HCT116 (cell line): ENCODE data around the gene PAGR1. TPM values are rescaled to one million over a fixed set of nuclear protein-coding genes. Genes with fewer than 3 reads are reported as not detected.

Source experiments
- ATAC-seq: fragments of 200-7000 bp; cut with Tn5 transposase; 2 replicates; pipeline ENCODE4 v1.9.1; 2020; ENCODE audit warnings: mild to moderate bottlenecking, moderate library complexity
- Bru-seq: library from RNA; stranded (reverse); fragments of 400-500 nt; gene quantifications from one replicate; lab custom pipeline; 2021; lab: Mats Ljungman, UMichigan
- BruChase-seq, 2 experiments: library from RNA; stranded (reverse); fragments of 400-500 nt; gene quantifications; one replicate each; lab custom pipeline; 2021; lab: Mats Ljungman, UMichigan
- BruUV-seq: library from RNA; stranded (reverse); fragments of 400-500 nt; replicated peaks from 2 replicates; lab custom pipeline; 2021; lab: Mats Ljungman, UMichigan
- CTCF ChIA-PET: fragments of 300-600 bp; sonication (Branson Sonifier 250); formaldehyde crosslinking; loops from one replicate; lab custom pipeline; 2021; ENCODE audit warnings: antibody characterized with exemption; lab: Charles Lee
- POLR2A ChIA-PET: fragments of 300-600, 350-600 bp; sonication (Branson Sonifier 250); formaldehyde crosslinking; loops from one replicate; lab custom pipeline; 2021; ENCODE audit warnings: antibody characterized with exemption; lab: Charles Lee
- RAD21 ChIA-PET, 2 experiments: fragments of 300-600 bp; sonication (Branson Sonifier 250); formaldehyde crosslinking; loops; one replicate each; lab custom pipeline; 2023; ENCODE audit warnings: low total read pairs in 2 of 2; ENCODE audit not compliant: uncharacterized antibody in 2 of 2, unreplicated experiment in 2 of 2, low non-redundant PET in 1 of 2; lab: Charles Lee
- DNase-seq: peaks from one replicate; pipeline ENCODE4 v3.0.0-alpha.2; 2010; ENCODE audit warnings: low read depth, low spot score
- H2AFZ ChIP-seq: fragments of 200-600 bp; shearing (Covaris generic), sonication (generic); 2 replicates; pipeline ENCODE4 v1.6.1; 2017; ENCODE audit warnings: low read depth, mixed run types, mixed read lengths, antibody characterized with exemption, low read length; ENCODE audit not compliant: poor library complexity, severe bottlenecking
- H3K27ac ChIP-seq: 2 replicates; pipeline ENCODE4 v1.5.1; 2012; ENCODE audit warnings: low read depth, low read length
- H3K27me3 ChIP-seq: fragments of 200-600 bp; sonication (generic); 2 replicates; pipeline ENCODE4 v1.6.1; 2016; ENCODE audit warnings: mixed run types, low read length, mixed read lengths; ENCODE audit not compliant: insufficient read depth
- H3K36me3 ChIP-seq, 2 experiments: fragments of 200-500 bp in 1 of 2; fragments of 200-600 bp in 1 of 2; sonication (Bioruptor generic) in 1 of 2; sonication (generic) in 1 of 2; 2 replicates each; pipeline versions ENCODE4 v1.5.1 to v1.6.1; 2014 to 2016; ENCODE audit warnings: low read length in 2 of 2, inconsistent platforms in 1 of 2, mixed read lengths in 1 of 2, mixed run types in 1 of 2; ENCODE audit not compliant: insufficient read depth in 2 of 2, control insufficient read depth in 1 of 2
- H3K4me1 ChIP-seq, 2 experiments: fragments of 200-600 bp in 1 of 2; sonication (generic) in 1 of 2; 2 replicates each; pipeline versions ENCODE4 v1.5.1 to v1.6.1; 2012 to 2017; ENCODE audit warnings: low read length in 2 of 2, inconsistent platforms in 1 of 2, mild to moderate bottlenecking in 1 of 2, mixed read lengths in 1 of 2, mixed run types in 1 of 2, moderate library complexity in 1 of 2; ENCODE audit not compliant: insufficient read depth in 2 of 2, control insufficient read depth in 1 of 2
- H3K4me2 ChIP-seq: fragments of 200-600 bp; sonication (generic); 2 replicates; pipeline ENCODE4 v1.6.1; 2017; ENCODE audit warnings: mixed run types, low read length, mixed read lengths
- H3K4me3 ChIP-seq, 2 experiments: fragments of 200-600 bp in 1 of 2; sonication (generic) in 1 of 2; replicated peaks in 1 of 2; 2 replicates each; pipeline ENCODE4 v1.5.1; 2011 to 2016; ENCODE audit warnings: low read length in 2 of 2, control low read depth in 1 of 2, low read depth in 1 of 2, mild to moderate bottlenecking in 1 of 2, mixed read lengths in 1 of 2, mixed run types in 1 of 2
- H3K79me2 ChIP-seq: fragments of 200-600 bp; sonication (generic); 2 replicates; pipeline ENCODE4 v1.6.1; 2017; ENCODE audit warnings: mild to moderate bottlenecking, mixed run types, low read length, moderate library complexity, mixed read lengths; ENCODE audit not compliant: insufficient read depth
- H3K9ac ChIP-seq: fragments of 200-600 bp; sonication (generic); 2 replicates; pipeline ENCODE4 v1.6.1; 2016; ENCODE audit warnings: low read length, mixed read lengths
- H3K9me2 ChIP-seq: fragments of 200-600 bp; sonication (generic), shearing (Covaris generic); 2 replicates; pipeline ENCODE4 v1.6.1; 2017; ENCODE audit warnings: mixed run types, mild to moderate bottlenecking, moderate library complexity; ENCODE audit not compliant: insufficient read depth
- H3K9me3 ChIP-seq, 2 experiments: fragments of 200-500 bp in 1 of 2; fragments of 200-600 bp in 1 of 2; sonication (Bioruptor generic) in 1 of 2; sonication (generic) in 1 of 2; 2 replicates each; pipeline ENCODE4 v1.6.1; 2014 to 2017; ENCODE audit warnings: low read length in 2 of 2, mixed read lengths in 2 of 2, inconsistent platforms in 1 of 2, low read depth in 1 of 2, mild to moderate bottlenecking in 1 of 2, mixed run types in 1 of 2, moderate library complexity in 1 of 2; ENCODE audit not compliant: control insufficient read depth in 1 of 2, insufficient read depth in 1 of 2
- H4K20me1 ChIP-seq: fragments of 200-600 bp; sonication (generic), shearing (Covaris generic); 2 replicates; pipeline ENCODE4 v1.6.1; 2017; ENCODE audit warnings: mixed run types, mild to moderate bottlenecking, moderate library complexity; ENCODE audit not compliant: insufficient read depth
- CBX3 ChIP-seq: IDR thresholded peaks from 2 replicates; pipeline ENCODE4 v1.6.1; 2012; ENCODE audit warnings: low read depth
- CTCF ChIP-seq, 3 experiments: fragments of 200-600 bp in 1 of 3; sonication (generic) in 1 of 3; IDR thresholded peaks in 2 of 3; conservative IDR thresholded peaks in 1 of 3; 2 replicates each; pipeline ENCODE4 v1.5.1; 2012 to 2017; ENCODE audit warnings: low read depth in 2 of 3, low read length in 2 of 3, antibody characterized with exemption in 1 of 3, borderline replicate concordance in 1 of 3, control low read depth in 1 of 3, mild to moderate bottlenecking in 1 of 3, mixed read lengths in 1 of 3, mixed run types in 1 of 3, moderate library complexity in 1 of 3; ENCODE audit not compliant: insufficient read depth in 1 of 3
- EGR1 ChIP-seq: IDR thresholded peaks from 2 replicates; pipeline ENCODE4 v1.6.1; 2012; ENCODE audit warnings: low read depth
- EZH2phosphoT487 ChIP-seq: fragments of 200-600 bp; IDR thresholded peaks from 2 replicates; pipeline ENCODE4 v1.6.1; 2018; ENCODE audit warnings: antibody characterized with exemption, borderline replicate concordance
- FOSL1 ChIP-seq: IDR thresholded peaks from 2 replicates; pipeline ENCODE4 v1.6.1; 2012; ENCODE audit warnings: low read depth
- MAX ChIP-seq: IDR thresholded peaks from 2 replicates; pipeline ENCODE4 v1.6.1; 2012
- POLR2A ChIP-seq: IDR thresholded peaks from 2 replicates; pipeline ENCODE4 v1.7.0; 2011; ENCODE audit warnings: borderline replicate concordance; ENCODE audit not compliant: insufficient read depth, insufficient read length; ENCODE audit errors: extremely low read depth
- REST ChIP-seq: IDR thresholded peaks from 2 replicates; pipeline ENCODE4 v1.6.1; 2012; ENCODE audit warnings: low read depth
- SIN3A ChIP-seq: IDR thresholded peaks from 2 replicates; pipeline ENCODE4 v1.6.1; 2012; ENCODE audit warnings: low read depth
- SP1 ChIP-seq: IDR thresholded peaks from 2 replicates; pipeline ENCODE4 v1.6.1; 2012; ENCODE audit warnings: low read depth
- SRF ChIP-seq: IDR thresholded peaks from 2 replicates; pipeline ENCODE4 v1.6.1; 2012; ENCODE audit warnings: low read depth
- TCF7L2 ChIP-seq: IDR thresholded peaks from 2 replicates; pipeline ENCODE4 v1.7.0; 2011; ENCODE audit warnings: borderline replicate concordance, inconsistent platforms; ENCODE audit not compliant: insufficient read depth, insufficient read length; ENCODE audit errors: extremely low read depth
- ZBTB33 ChIP-seq: IDR thresholded peaks from 2 replicates; pipeline ENCODE4 v1.6.1; 2011; ENCODE audit warnings: mild to moderate bottlenecking, low read length, moderate library complexity; ENCODE audit not compliant: insufficient replicate concordance; ENCODE audit errors: extremely low read depth
- ZFX ChIP-seq: fragments of 450-650 bp; IDR thresholded peaks from 2 replicates; pipeline ENCODE4 v1.6.1; 2017
- ZNF274 ChIP-seq: fragments of 200-500 bp; sonication (Bioruptor generic); IDR thresholded peaks from 2 replicates; pipeline ENCODE4 v1.6.1; 2014; ENCODE audit warnings: mild to moderate bottlenecking, low read depth, low read length, inconsistent platforms
- intact Hi-C: fragments of 100-400 bp; cut with micrococcal nuclease; formaldehyde crosslinking; loops from 2 replicates; pipeline ENCODE4 v1.10.0; 2022
- long read RNA-seq: library from polyadenylated mRNA; unstranded; transcript quantifications from one replicate; pipeline ENCODE4 v2.0.0, GENCODE V29; 2021; ENCODE audit not compliant: unreplicated experiment
- polyA plus RNA-seq: library from polyadenylated mRNA; unstranded; fragments of >200 nt; gene quantifications from 2 replicates; pipeline ENCODE4 v1.2.1, GENCODE V29; 2012; ENCODE audit warnings: missing spikeins
- total RNA-seq: library from RNA; stranded (reverse); gene quantifications from one replicate; pipeline ENCODE4 v1.2.1, GENCODE V29; 2021; ENCODE audit not compliant: unreplicated experiment

PAGR1 gene
- total RNA-seq (28.9 TPM), Bru-seq, nascent RNA (percentile 85 among the genes with signal in this experiment), BruChase-seq, experiment 1, labeled RNA remaining after a 6-hour chase (percentile 88 among the genes with signal in this experiment), BruChase-seq, experiment 2, labeled RNA remaining after a 2-hour chase (percentile 94 among the genes with signal in this experiment)
- 20.0 and 26.5 TPM in 2 replicates for polyA plus RNA-seq
- long read RNA-seq, transcript PAGR1-201 (3 exons, 1,702 nt), result major isoform, 122 of 123 reads
- long read RNA-seq, partial matches to known transcripts, result 0 of 123 reads
- long read RNA-seq, other reads (novel, unspliced or antisense), result 1 of 123 reads

- peaks cover 32 to 78% of the 10 kb centered on the region in 2 experiments for H3K4me1 ChIP-seq
- TF ChIP-seq POLR2A, result peak; percentile 85
- no peak for TF ChIP-seq EGR1
- no peak for TF ChIP-seq REST
- TF ChIP-seq ZNF274, result no peak
- TF ChIP-seq CBX3, result no peak
- no peak for TF ChIP-seq SIN3A
- TF ChIP-seq CTCF (IDR thresholded peaks at IDR 0.05 in 2 of 3, conservative IDR thresholded peaks at IDR 0.05 in 1 of 3; ENCODE audit: borderline replicate concordance in 1 of 3, insufficient read depth in 1 of 3, low read depth in 2 of 3, low read length in 2 of 3), result peak in 2 of 3 experiments; percentile 83 to 90; a peak in 4 of 6 replicates
- no peak for TF ChIP-seq SRF
- peak; percentile 70 for TF ChIP-seq ZFX
- TF ChIP-seq TCF7L2, result no peak
- TF ChIP-seq EZH2phosphoT487, result no peak
- TF ChIP-seq MAX, result no peak
- TF ChIP-seq FOSL1, result no peak
- no peak for TF ChIP-seq SP1
- TF ChIP-seq ZBTB33, result no peak
Observed at GRCh38 chr16:29815793-29816693, at the start of gene PAGR1. PAGR1 (plus strand) TSS chr16:29816152; CDS start chr16:29816526, 374 bp downstream.

More at GRCh38 chr16:29815793-29816693, at the start of gene PAGR1:
- ATAC-seq, result peak; percentile 69
- TSS peak; percentile 48 for BruUV-seq
- Histone ChIP-seq H3K9me2 (no peaks in the 10 kb centered on the region), H3K79me2 (peaks cover 44% of the 10 kb centered on the region), H2AFZ (peak within 1 kb of the TSS; percentile 56), H3K36me3 (peaks cover 0 to 8% of the 10 kb centered on the region in 2 experiments; a peak in 2 of 4 replicates), H3K27me3 (no peaks in the 10 kb centered on the region), H3K9me3 (no peaks in the 10 kb centered on the region), H3K9ac (peak within 1 kb of the TSS; percentile 97), H4K20me1 (no peaks in the 10 kb centered on the region; the same call in 1 of the 2 replicates), H3K27ac (peak within 1 kb of the TSS; percentile 98), H3K4me2 (peak within 1 kb of the TSS; percentile 78), H3K4me3 (peak within 1 kb of the TSS; percentile 87 to 98)
- ChIA-PET CTCF (interaction anchor here (0.6 to 2.1 kb wide), 20 partner anchors 9 to 216 kb away, joined by 3 to 33 read pairs (median 4); partner anchors contain the start of genes ASPHD1, CDIPT, KIF22 and MAZ), RAD21 (interaction anchor here (0.5 to 1.2 kb wide), 7 partner anchors 8 to 579 kb away, joined by 3 to 9 read pairs (median 4); partner anchors contain the start of genes MAZ (in 1 of the 2) and ZNF48 (in 1 of the 2)), POLR2A (interaction anchor here (0.9 to 2.2 kb wide), 9 partner anchors 8 to 205 kb away, joined by 3 to 20 read pairs (median 4); partner anchors contain the start of genes ASPHD1, KIF22, SEZ6L2 and TAOK2)
- DNase-seq, result peak; percentile 99
- intact Hi-C loops, result loop anchor here (2.0 to 5.0 kb wide), 2 partner anchors 46 to 115 kb away; partner anchors contain the start of gene CDIPT
